Sigmoid colon (tissue), 4 donors: ENCODE results near the gene ZNF830.

Experiments
- POLR2A ChIP-seq, 2 donors: fragments of 450-650 bp; IDR thresholded peaks; one replicate each; pipeline ENCODE4 v1.6.1; 2016; ENCODE audit warnings: antibody characterized with exemption in 2 of 2, mild to moderate bottlenecking in 2 of 2, moderate library complexity in 2 of 2
- POLR2AphosphoS5 ChIP-seq, 4 donors: sonication (generic); formaldehyde crosslinking; IDR thresholded peaks; one replicate each; pipeline ENCODE4 v1.6.1; 2017; ENCODE audit warnings: antibody characterized with exemption in 4 of 4
- TF ChIP-seq, protein P1 (sequence below), 4 experiments: fragments of 450-650 bp in 3 of 4; fragments of 200-600 bp in 1 of 4; IDR thresholded peaks; one replicate each; pipeline ENCODE4 v1.5.1; 2016 to 2019; ENCODE audit warnings: antibody characterized with exemption in 4 of 4, mild to moderate bottlenecking in 3 of 4, moderate library complexity in 2 of 4

- TF ChIP-seq, protein P1, sequence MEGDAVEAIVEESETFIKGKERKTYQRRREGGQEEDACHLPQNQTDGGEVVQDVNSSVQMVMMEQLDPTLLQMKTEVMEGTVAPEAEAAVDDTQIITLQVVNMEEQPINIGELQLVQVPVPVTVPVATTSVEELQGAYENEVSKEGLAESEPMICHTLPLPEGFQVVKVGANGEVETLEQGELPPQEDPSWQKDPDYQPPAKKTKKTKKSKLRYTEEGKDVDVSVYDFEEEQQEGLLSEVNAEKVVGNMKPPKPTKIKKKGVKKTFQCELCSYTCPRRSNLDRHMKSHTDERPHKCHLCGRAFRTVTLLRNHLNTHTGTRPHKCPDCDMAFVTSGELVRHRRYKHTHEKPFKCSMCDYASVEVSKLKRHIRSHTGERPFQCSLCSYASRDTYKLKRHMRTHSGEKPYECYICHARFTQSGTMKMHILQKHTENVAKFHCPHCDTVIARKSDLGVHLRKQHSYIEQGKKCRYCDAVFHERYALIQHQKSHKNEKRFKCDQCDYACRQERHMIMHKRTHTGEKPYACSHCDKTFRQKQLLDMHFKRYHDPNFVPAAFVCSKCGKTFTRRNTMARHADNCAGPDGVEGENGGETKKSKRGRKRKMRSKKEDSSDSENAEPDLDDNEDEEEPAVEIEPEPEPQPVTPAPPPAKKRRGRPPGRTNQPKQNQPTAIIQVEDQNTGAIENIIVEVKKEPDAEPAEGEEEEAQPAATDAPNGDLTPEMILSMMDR (IDR thresholded peaks at IDR 0.05), result no peak
- no peak for TF ChIP-seq POLR2AphosphoS5 (IDR thresholded peaks at IDR 0.05)
- TF ChIP-seq POLR2A (IDR thresholded peaks at IDR 0.05), result no peak
Measured at GRCh38 chr17:34989473-34989872, 28.1 kb downstream of the ZNF830 start.
